GM18867 (cell line): ENCODE results near the gene GPR55.

Source experiments
- ATAC-seq: cut with Tn5 transposase; IDR thresholded peaks from one replicate; pipeline ENCODE4 v1.9.1; 2021; ENCODE audit warnings: mild to moderate bottlenecking, moderate library complexity; ENCODE audit not compliant: unreplicated experiment

GPR55 gene

GRCh38 chr2:230886671-230887071 is 38.4 kb downstream of the GPR55 start:
- no peak for ATAC-seq

- ATAC-seq: no peak
Measured at GRCh38 chr2:230886206-230886605, 38.8 kb downstream of the GPR55 start.

DNA sequence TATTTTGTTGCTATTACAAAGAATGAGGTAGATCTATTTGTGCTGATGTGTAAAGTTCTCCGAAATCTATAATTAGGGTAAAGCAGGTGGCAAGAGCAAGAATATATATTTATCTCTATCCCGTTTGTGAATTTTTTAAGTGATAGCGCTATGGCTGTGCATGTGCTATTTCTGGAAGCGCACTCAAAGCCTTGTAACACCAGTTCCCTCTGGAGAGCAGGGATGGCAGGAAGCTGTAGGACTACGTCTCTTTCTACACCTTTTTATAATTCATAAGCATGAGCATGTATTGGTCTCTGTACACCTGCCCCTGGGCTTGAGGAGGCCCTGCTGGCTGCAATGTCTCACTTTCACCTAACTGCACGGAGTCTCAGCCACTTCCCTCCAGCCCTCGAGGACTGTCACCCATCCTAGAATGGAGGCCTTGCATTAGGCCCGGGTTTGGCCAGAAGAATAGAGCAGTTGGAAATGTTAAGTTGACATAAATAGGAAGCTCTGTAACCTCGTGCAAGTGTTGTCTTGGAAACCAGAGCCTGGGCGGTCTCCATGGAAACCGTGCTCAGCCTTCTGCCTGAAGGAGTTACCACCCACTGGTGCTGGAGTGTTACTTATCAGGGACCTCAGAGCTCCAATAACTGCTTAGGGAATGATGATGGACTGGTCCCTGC is 39.4 kb downstream of the GPR55 start:
- ATAC-seq: no peak

- no peak for ATAC-seq
Measured at GRCh38 chr2:230881840-230882239, 43.2 kb downstream of the GPR55 start.

DNA sequence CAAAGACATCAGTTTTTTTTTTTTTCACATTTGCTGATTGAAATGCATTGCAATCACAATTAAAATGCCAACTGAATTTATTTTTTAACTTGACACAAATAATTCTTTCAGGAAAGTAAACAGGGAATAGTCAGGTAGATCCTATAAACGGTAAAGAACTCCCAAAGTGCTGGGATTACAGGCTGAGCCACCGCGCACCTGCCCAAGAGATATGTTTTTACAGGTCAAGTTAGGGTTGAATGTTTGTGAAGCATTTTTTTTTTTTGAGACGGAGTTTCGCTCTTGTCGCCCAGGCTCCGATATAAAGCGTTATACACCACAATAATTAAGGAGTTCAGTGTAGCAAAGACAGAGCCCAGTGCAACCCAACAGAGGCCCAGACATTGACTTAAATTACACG is 45.2 kb downstream of the GPR55 start:
- no peak for ATAC-seq

DNA sequence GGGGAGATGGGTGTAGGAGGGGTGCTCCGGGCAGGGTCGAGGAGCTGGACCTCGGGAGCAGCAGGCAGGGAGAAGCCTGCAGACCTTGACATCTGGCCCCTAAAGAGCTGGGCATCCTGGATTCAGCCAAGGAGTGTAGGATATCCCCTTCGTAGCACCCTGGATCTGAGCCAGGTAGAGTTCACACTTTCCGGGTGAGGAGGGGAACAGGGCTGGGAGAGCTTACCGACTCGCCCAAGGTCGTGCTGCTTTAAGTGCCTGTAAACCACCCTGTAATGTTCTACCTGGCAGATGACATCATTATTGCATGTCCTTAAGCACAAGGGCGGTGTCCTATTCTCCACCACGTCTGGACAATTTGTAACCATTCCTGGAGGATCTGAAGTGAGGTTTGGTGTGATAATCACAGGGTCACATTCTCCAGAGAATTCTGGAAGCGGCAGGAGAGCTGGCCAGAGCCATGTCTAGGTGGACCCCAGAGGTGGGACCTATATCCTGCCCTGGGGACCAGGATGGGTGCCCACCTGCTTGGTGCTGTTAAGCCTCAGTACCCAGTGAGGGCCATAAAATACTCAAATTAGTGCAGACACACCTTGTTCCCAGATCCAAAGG is 45.7 kb downstream of the GPR55 start:
- no peak for ATAC-seq

DNA sequence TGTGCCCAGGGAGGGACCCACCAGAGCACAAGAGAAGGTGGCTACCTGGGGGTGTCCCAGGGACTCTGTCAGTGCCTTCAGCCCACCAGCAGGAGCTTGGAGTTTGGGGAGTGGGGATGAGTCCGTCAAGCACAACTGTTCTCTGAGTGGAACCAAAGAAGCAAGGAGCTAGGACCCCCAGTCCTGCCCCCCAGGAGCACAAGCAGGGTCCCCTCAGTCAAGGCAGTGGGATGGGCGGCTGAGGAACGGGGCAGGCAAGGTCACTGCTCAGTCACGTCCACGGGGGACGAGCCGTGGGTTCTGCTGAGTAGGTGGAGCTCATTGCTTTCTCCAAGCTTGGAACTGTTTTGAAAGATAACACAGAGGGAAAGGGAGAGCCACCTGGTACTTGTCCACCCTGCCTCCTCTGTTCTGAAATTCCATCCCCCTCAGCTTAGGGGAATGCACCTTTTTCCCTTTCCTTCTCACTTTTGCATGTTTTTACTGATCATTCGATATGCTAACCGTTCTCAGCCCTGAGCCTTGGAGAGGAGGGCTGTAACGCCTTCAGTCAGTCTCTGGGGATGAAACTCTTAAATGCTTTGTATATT is 46.3 kb downstream of the GPR55 start:
- no peak for ATAC-seq

DNA sequence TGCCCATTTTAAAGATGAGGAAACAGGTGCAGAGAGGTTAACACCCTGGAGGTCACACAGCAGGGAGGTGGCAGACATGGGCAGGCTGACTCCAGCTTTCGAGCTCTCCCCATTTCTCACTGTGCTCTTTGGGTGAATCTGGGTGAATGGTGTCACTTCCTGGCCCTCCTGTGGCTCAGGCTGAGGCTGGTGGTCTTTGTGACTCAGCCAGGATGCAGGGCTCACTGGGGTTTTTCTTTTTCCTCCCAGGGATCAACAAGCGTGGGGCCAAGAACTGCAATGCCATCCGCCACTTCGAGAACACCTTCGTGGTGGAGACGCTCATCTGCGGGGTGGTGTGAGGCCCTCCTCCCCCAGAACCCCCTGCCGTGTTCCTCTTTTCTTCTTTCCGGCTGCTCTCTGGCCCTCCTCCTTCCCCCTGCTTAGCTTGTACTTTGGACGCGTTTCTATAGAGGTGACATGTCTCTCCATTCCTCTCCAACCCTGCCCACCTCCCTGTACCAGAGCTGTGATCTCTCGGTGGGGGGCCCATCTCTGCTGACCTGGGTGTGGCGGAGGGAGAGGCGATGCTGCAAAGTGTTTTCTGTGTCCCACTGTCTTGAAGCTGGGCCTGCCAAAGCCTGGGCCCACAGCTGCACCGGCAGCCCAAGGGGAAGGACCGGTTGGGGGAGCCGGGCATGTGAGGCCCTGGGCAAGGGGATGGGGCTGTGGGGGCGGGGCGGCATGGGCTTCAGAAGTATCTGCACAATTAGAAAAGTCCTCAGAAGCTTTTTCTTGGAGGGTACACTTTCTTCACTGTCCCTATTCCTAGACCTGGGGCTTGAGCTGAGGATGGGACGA is 47.1 kb downstream of the GPR55 start:
- no peak for ATAC-seq

- ATAC-seq: peak; percentile 27
Measured at GRCh38 chr2:230877116-230877758, 47.8 kb downstream of the GPR55 start.

GRCh38 chr2:230875347-230876315 is 49.4 kb downstream of the GPR55 start:
- no peak for ATAC-seq

GRCh38 chr2:230874876-230875275 is 50.2 kb downstream of the GPR55 start:
- ATAC-seq: no peak

DNA sequence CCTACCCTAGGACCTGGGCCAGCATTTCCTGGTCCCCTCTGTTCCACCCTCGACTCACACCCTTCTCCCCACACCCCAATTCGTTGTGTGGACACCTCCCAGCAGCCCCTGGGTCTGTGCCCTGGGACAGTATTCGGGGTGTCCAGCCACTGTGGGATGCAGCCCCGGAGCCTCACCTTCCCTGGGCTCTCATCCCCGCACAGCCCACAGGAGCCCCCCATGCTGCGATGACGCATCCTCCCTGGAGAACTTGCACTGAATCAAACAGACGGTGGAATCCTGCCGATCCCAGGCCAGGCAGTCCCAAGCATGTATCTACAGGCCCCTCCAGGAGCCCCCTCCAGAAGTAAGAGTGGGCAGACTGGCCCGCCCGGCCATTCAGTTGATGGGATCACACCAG is 50.6 kb downstream of the GPR55 start:
- no peak for ATAC-seq

GRCh38 chr2:230873661-230874401 is 51.2 kb downstream of the GPR55 start:
- ATAC-seq: peak; percentile 62

- peak; percentile 61 for ATAC-seq
Measured at GRCh38 chr2:230872968-230873660, 51.9 kb downstream of the GPR55 start.

DNA sequence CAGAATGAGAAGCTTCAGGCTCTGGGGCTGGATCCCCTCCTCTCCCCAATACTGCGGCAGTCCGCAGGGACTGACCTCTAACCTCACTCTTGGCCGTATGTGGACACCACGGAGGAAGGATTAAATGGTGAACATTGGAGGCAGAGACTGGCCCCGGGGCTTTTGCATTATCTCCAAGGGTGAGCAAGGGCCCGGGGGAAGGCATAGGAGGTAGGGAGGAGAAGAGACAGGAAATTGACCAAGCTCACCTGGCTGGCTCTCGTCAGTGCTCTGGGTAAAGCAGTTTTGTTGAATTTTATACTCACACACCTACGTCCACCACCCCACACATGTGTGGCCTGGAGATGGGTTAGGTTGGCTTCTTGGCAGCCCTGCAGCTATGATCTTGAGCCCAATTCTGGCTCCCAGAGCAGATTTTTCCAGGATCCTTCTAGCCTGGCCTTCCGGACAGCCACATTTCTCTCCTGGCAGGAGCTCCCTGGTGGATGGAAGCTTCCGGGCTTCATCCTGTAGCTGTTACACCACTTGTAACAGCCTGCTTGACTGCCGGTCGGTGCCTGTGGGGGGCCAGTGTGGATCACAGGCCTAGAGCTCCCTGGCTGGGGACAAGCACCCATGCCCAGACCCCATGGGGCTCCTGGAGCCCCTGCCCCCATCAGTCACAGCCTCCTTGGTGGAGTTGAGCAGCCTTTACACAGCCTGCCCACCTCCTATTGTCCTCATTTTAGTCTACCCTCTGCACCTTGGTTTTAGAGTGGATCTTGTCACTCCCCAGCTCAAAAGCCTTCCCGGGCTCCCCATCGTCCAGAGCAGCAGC is 52.7 kb downstream of the GPR55 start:
- ATAC-seq: no peak

GRCh38 chr2:230871361-230872150 is 53.5 kb downstream of the GPR55 start:
- no peak for ATAC-seq
